ENCODE measurements around the gene RASSF4. TPM values are rescaled to one million over a fixed set of nuclear protein-coding genes. Genes with fewer than 3 reads are reported as not detected.

Gene RASSF4
- total RNA-seq, 1 experiment from 2014 or later = 11.5 TPM

GRCh38 chr10:44971935-44972757 is 12.5 kb downstream of the RASSF4 start:
- Histone ChIP-seq H3K27ac (ENCODE audit: insufficient read length, low read depth, low read length) (no peak overlapping the region), H3K9ac (ENCODE audit: extremely low read depth, insufficient read length, low read length) (no peak overlapping the region), H2AK5ac (ENCODE audit: insufficient read length, low read length) (no peak overlapping the region), H4K20me1 (ENCODE audit: control insufficient read depth, insufficient read depth, insufficient read length) (no peaks in the 10 kb centered on the region), H2AFZ (ENCODE audit: low read length) (no peak overlapping the region), H3T11ph (ENCODE audit: low read length) (no peak overlapping the region), H3K9me3 (ENCODE audit: control insufficient read depth, low read depth, low read length) (no peaks in the 10 kb centered on the region), H3K14ac (ENCODE audit: insufficient read depth, low read length) (no peak overlapping the region), H3K27me3 (ENCODE audit: insufficient read depth, low read length) (no peaks in the 10 kb centered on the region), H3K4ac (ENCODE audit: low read depth, low read length) (no peak overlapping the region), H3K23ac (ENCODE audit: insufficient read length, low read depth, low read length) (no peak overlapping the region), H3K79me1 (ENCODE audit: insufficient read depth, low read depth, low read length, poor library complexity, severe bottlenecking) (no peaks in the 10 kb centered on the region), H4K91ac (ENCODE audit: insufficient read length, low read depth, low read length) (no peak overlapping the region), H3K18ac (ENCODE audit: insufficient read length, low read depth, low read length) (no peak overlapping the region), H3K23me2 (ENCODE audit: insufficient read length, low read depth, low read length, poor library complexity, severe bottlenecking) (peaks cover 4% of the 10 kb centered on the region), H3K79me2 (ENCODE audit: insufficient read depth, low read length) (no peaks in the 10 kb centered on the region), H4K8ac (replicated peaks; ENCODE audit: insufficient read length, low read depth, low read length) (no peak overlapping the region), H3K4me2 (ENCODE audit: insufficient read depth, insufficient read length, low read length) (no peak overlapping the region), H3K4me1 (ENCODE audit: insufficient read depth, low read length) (peaks cover 10% of the 10 kb centered on the region), H2BK120ac (ENCODE audit: low read depth, low read length, poor library complexity, severe bottlenecking) (no peak overlapping the region), H4K5ac (ENCODE audit: insufficient read length, low read depth, low read length) (no peak overlapping the region), H2BK15ac (ENCODE audit: low read depth, low read length) (no peak overlapping the region), H2BK5ac (ENCODE audit: insufficient read length, low read length) (no peak overlapping the region), H2BK20ac (ENCODE audit: low read depth, low read length, poor library complexity, severe bottlenecking) (no peak overlapping the region), H3K56ac (ENCODE audit: insufficient read length, low read depth, low read length) (no peak overlapping the region), H2BK12ac (ENCODE audit: insufficient read length, low read depth, low read length) (no peak overlapping the region)
- no peak for DNase-seq
- Mint-ChIP-seq H3K27ac (peak overlapping the region in 2 of 3 experiments; percentile 44 to 46; a peak in 3 of 7 replicates), H3K4me1 (peaks cover 47% of the 10 kb centered on the region in 2 experiments), H3K36me3 (ENCODE audit: insufficient read depth in 1 of 3, low read depth in 3 of 3) (peaks cover 5 to 27% (median 16%) of the 10 kb centered on the region in 3 experiments; a peak in 5 of 7 replicates), H3K27me3 (ENCODE audit: low read depth) (peaks cover 3% of the 10 kb centered on the region; the same call in 1 of the 2 replicates), H3K9me3 (no peaks in the 10 kb centered on the region; a peak in 1 of 5 replicates), H3K4me3 (no peak overlapping the region)
- no peak for TF ChIP-seq CTCF (conservative IDR thresholded peaks at IDR 0.05)
- no CpG with 5 or more reads among the region's 12 CpGs for WGBS (ENCODE audit: extremely low coverage, insufficient read length, low lambda C conversion rate)
